Adipose tissue (tissue), 3 donors: ENCODE measurements around the gene CCDC8. TPM values are rescaled to one million over a fixed set of nuclear protein-coding genes. Genes with fewer than 3 reads are reported as not detected.
"Not testable (repeated sequence)": the region's sequence is repeated elsewhere in the genome, so short reads cannot be mapped to it uniquely, and the experiment has no call there.

Source experiments
- H3K27ac ChIP-seq: one replicate; pipeline ENCODE4 v1.5.1; 2013; ENCODE audit warnings: low read depth, low read length
- WGBS, 3 donors: extraction: QIAGEN DNeasy Blood & Tissue Kit; methylation state at CpG; one replicate each; pipeline ENCODE4 v1.1.7; 2013; 5-methylcytosine and 5-hydroxymethylcytosine counted together
- polyA plus RNA-seq, 3 donors: library from polyadenylated mRNA; stranded (reverse); fragments of 200-250 nt; gene quantifications; one replicate each; pipeline ENCODE4 v1.2.3, GENCODE V29; 2013
- donor health status: healthy with polysubstance abuse.
- donor health status: Bipolar disorder and iron deficiency.
- donor health status: healthy.

CCDC8 gene
- polyA plus RNA-seq, 3 donors = 1.1 to 8.9 (median 8.0) TPM

DNA sequence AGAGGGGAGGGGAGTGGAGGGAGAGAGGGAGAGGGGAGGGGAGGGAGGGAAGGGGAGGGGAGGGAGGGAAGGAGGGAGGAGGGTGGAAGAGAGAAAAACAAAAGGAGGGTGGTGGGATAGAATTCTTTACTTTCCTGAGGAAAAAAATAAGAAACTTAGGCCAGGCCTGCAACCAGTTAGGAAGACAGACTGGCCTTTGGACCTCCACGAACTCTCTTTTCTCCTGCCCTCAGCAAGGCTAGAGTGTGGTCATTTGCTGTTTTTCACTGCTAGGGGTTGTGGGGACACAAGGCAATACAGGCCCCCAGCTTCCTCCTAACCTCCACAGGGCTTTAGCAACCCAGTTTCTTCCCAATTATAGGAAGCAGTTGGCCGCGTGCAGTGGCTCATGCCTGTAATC lies 4.2 kb downstream of the CCDC8 start:
- WGBS, 3 donors = 58 to 77% (median 60%) methylated on average over 3 of the region's 3 CpGs
- no peak overlapping the region for H3K27ac ChIP-seq

- WGBS, 3 donors = 11 to 12% (median 11%) methylated on average over 11 of the region's 11 CpGs
- H3K27ac ChIP-seq = no peak overlapping the region
Measured at GRCh38 chr19:46408664-46409039, 4.7 kb downstream of the CCDC8 start.

DNA sequence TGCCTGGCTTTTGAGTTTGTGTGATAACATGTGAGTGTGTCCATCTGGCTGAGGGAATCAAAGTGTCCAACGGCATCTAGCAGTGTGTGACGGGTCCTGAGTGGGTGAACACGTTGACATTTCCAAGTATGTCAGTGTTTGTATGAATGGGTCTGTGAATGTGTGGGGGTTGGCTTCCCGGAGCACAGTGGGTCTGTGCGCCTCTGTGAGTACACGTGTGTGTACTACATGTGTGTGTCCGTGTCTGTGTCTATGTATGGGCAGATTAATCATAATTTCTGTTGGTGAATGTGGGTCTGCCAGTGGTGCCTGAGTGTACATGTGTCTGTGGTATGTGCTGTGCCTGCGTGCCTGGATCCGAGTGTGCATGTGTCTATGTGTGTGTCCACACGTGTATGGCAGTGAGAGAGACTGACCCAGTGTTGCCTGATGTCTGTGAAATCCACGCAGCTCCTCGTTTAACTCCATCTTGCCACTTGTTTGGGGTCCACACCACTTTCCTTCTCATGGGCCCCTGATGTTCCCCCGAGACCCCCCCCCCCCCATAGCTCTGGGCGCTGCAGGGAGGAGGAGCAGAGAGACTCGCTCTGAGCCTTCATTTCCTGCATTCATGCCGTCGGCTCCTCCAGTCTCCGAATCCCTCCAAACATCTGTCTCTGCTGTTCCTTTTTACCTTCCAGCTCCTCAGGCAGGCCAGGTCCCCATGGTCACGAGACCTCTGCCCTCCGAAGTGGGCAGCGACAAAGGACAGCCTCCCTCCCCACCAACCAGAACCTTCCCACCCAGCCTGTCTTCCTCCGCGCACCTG lies 5.3 kb downstream of the CCDC8 start:
- WGBS, 3 donors = 26 to 32% (median 27%) methylated on average over 22 to 23 of the region's 23 CpGs
- no peak overlapping the region for H3K27ac ChIP-seq

DNA sequence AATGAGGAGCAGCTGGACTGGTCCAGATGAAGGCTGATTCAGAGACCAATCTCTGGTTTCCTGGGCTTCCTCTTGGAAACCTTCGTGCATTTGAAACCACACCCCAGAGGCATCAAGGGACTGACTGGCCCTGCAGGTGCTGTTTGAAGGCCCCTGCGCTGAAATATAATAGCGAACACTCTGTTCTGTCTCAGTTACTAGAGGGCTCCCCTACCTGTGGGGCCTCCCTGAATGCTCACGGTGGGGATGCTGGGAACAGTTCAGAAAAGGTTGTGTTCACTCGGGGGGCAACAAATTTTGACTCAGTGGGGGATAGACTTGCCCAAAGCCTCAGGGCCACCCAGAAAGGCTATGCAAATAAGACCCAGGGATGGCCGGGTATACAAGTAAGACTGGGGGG lies 6.4 kb downstream of the CCDC8 start:
- 10 to 14% (median 14%) methylated on average over 6 of the region's 6 CpGs for WGBS, 3 donors
- no peak overlapping the region for H3K27ac ChIP-seq

DNA sequence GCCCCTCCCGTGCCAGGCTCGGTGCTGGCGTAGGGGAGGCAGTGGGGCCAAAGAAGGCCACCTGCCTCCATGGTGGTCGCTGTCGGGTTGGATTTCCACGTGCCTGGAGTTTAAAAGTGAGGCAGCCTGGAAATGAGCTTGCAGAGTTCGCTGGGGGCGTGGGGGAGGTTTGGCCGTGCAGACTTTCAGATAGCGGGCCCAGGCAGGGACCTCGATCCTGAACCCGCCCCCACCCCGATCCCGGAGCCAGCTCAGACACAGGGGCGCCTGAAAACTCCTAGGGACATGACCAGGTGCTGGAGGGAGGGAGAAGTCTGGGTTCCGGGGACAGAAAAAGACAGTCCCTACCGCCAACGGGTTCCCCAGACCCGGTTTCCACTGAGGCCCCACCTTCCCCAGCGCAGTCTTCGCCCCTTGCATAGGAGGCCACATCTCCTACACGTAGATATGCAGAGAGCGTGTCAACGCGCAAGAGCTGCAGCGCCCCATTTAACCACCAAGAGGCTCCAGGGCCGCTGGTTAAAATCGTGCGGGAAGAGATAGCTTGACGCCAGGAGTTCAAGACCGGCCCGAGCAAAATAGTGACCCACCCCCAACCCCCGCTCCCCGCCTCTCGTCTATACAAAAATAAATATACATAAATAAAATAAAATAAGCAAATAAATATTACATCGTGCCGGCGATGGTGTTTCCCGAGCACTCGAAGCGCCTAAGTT lies 8.5 kb downstream of the CCDC8 start:
- WGBS, 3 donors = 16 to 19% (median 18%) methylated on average over 39 to 41 of the region's 41 CpGs
- H3K27ac ChIP-seq = no peak overlapping the region

GRCh38 chr19:46404055-46404752 lies 9.2 kb downstream of the CCDC8 start:
- WGBS, 3 donors = 2 to 3% (median 2%) methylated on average over 35 to 36 of the region's 36 CpGs
- H3K27ac ChIP-seq = no peak overlapping the region

GRCh38 chr19:46402725-46403124 lies 10.6 kb downstream of the CCDC8 start:
- 89 to 96% (median 94%) methylated on average over 11 of the region's 11 CpGs for WGBS, 3 donors
- H3K27ac ChIP-seq = no peak overlapping the region

DNA sequence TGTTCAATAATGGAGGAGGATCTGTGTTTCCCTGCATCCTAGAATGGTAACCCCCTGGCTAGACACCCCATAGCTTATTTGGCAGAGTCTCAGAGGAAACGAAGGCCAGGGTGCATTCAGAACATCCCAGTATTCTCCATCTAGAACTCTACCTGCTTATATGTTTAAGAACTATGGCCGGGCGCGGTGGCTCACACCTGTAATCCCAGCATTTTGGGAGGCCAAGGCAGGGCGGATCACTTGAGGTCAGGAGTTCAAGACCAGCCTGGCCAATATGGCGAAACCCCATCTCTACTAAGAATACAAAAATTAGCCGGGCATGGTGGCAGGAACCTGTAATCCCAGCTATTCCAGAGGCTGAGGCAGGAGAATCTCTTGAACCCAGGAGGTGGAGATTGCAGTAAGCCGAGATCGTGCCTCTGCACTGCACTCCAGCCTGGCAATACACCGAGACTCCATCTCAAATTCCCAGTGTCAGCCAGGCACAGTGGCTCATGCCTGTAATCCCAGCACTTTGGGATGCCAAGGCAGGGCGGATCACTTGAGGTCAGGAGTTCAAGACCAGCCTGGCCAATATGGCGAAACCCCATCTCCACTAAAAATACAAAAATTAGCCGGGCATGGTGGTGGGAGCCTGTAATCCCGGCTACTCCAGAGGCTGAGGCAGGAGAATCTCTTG lies 15.4 kb downstream of the CCDC8 start:
- WGBS, 3 donors = 88 to 92% (median 91%) methylated on average over 14 of the region's 14 CpGs
- not testable (repeated sequence) for H3K27ac ChIP-seq

GRCh38 chr19:46394402-46394797 lies 19.0 kb downstream of the CCDC8 start:
- 90 to 92% (median 90%) methylated on average over 5 of the region's 5 CpGs for WGBS, 3 donors
- no peak overlapping the region for H3K27ac ChIP-seq

DNA sequence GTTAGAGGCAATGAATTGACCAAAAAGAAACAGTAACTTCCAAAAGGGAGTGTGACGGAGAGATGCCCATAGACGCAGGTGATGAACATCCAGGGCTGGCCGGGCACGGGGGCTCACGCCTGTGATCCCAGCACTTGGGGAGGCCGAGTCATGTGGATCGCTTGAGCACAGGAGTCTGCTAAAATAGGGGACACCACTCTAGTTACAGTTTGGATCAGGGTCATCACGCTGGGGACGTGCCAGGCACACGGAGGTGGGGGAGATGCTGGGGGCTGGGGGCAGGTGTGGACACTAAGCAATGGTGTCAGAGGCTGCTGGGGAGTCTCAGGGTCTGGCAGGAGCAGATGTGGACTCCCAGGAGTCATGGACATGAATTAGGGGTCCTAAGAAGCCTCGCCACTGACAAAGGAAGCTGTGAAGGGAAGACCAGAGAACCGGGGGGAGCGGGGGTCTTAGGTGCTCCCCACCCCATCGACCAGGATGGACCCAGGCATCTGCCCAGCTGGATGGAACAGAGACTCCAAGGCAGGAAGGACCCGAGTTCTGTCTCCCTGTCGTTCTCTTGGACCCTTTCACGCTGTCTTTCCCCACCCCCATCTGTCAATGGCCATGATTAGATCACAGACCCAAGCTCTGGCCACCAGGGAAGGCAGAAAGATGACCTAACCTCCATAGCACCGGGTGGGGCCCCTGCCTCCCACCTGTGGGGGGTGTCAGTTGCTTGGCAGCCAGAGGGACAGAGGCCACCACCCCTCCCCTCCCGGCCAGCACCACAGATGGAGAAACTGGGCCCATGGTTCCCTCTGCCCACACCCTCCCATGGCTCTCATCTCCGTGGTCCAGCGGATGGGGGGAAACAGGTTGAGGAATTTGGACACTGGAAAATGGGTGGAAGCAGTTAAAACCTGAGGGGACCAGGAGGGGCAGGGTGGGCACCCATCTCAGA lies 19.6 kb downstream of the CCDC8 start:
- 72 to 75% (median 75%) methylated on average over 21 of the region's 21 CpGs for WGBS, 3 donors
- H3K27ac ChIP-seq = no peak overlapping the region

GRCh38 chr19:46392837-46393236 lies 20.5 kb downstream of the CCDC8 start:
- H3K27ac ChIP-seq = no peak overlapping the region
- WGBS, 3 donors = 44 to 48% (median 44%) methylated on average over 4 of the region's 4 CpGs

DNA sequence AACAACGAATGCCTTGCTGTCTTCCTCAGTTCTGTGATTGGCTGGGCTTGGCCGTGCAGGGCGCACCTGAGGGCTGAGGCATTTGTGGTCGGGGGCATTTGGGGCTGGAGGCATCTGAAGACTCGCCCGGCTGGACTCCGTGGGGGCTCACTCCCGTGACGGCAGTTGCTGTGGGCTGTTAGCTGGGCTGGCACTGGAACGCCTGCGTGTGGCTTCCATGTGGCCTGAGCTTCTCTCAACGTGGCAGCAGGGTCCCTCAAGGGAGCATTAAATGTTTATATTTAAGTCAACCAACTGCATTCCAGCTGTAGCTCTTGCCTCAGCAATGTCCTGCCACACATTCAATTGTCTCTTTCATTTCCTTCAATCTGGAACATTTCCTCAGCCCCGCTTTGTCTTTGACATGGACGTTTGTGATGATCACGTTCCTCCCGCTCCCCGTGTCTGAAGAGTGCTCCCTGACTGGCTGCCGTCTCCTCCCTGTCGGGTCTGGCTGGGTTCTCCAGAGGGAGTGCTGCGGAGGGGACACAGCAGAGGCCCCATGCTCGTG lies 21.0 kb downstream of the CCDC8 start:
- WGBS, 3 donors = 57 to 74% (median 61%) methylated on average over 21 of the region's 21 CpGs
- no peak overlapping the region for H3K27ac ChIP-seq

DNA sequence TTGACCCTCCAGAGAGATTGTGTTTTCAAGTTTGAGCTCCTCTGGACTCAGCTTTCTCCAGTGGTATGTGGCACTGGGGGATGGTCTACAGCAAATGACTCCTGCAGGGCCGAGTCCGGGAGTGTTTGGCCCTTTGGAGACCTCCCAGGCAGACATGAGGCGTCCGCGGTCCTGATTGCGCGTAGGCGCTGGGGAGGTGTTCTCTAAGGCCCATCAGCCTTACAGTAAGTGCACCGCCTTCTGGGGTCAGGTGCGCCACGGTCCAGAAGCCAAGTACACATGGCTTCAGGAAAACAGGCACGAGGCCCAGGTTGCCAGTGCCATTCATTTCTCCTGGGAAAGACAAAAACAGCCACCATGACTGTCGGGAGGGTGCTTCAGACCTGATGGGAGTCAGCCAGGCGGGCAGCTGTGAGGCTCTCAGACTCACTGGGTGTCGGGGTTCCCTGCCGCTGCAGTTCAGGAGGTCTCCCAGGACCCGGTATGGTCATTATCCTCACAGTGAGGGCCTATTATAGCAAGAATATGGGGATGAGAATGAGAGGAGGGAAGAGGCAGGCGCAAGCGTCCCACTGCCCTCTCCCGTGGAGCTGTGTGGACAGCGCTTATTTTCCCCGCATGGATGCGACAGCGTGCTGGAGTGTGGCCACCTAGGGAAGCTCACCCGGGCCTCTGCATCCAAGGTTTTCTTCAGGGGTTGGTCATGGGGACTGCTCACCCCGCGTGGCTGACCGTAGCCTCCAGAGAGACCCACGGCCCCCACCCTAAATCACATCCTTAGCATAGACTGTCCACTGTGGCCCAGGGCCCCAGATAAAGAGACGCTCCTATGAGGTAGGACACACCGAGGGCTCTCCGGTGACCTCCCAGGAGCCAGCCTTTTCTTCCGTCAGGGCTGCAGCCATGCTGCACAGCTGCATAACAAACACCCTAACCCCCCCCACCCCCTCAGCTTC lies 21.8 kb downstream of the CCDC8 start:
- WGBS, 3 donors = 87 to 91% (median 90%) methylated on average over 32 to 33 of the region's 33 CpGs
- no peak overlapping the region for H3K27ac ChIP-seq

GRCh38 chr19:46390866-46391265 lies 22.5 kb downstream of the CCDC8 start:
- H3K27ac ChIP-seq = no peak overlapping the region
- WGBS, 3 donors = 81 to 87% (median 82%) methylated on average over 18 of the region's 18 CpGs

DNA sequence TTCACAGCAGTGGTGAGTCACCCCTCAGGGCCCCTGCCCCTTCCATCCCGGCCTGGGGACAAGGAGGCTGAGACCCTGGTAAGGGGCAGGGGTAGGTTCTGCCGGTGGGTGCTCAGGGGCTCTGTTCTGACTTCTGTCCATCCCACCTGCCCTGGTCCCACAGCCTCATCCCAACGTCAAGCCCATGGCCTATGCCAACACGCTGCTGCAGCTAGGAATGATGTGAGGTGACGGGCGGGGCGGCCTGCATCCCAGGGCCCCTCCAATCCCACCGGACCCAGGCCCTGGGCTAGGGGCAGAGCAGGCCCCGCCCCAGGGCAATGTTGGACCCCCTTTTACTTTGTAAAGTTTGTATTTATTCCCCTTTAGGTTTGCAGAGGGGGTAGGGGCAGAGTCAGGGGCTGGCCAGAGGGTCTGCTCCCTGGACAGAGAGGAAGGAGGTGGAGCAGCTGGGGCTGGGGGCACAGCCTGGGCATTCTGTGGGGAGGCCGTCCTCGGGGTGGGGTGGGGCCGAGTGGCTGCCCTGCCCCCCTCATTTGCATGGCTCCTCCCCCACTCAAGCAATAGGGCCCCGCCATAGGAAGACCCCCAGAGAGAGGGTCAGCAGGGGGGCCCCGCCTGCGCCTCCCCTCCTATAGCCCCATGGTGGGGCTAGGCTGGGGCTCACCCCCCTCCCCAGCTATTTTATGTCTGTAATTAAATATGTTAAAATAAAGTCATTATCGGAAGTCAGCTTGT lies 23.1 kb downstream of the CCDC8 start:
- no peak overlapping the region for H3K27ac ChIP-seq
- 90 to 91% (median 91%) methylated on average over 15 to 16 of the region's 16 CpGs for WGBS, 3 donors
